Right ventricle myocardium superior (tissue), 1 donor: Measurements from ENCODE around the gene ZNF99. TPM values are rescaled to one million over a fixed set of nuclear protein-coding genes. Genes with fewer than 3 reads are reported as not detected.

Experiments used
- total RNA-seq: library from RNA; stranded (reverse); fragmentation: NEBNext Ultra II Directional; extraction: Animal tissue kit (Norgen Biotek cat#: 25700); gene quantifications from one replicate; pipeline ENCODE4 v1.2.1, GENCODE V29; 2021
- donor health status: DM: no; HTN: yes; CAD: no; lungs with severe emphysema.

The ZNF99 gene
- total RNA-seq, 1 donor from 2014 or later: 0.05 TPM

Other genes starting within 250 kb of the ZNF99 start
- 0.11 TPM for gene ZNF492, start 149.8 kb downstream of the ZNF99 start, total RNA-seq
- not detected for gene ZNF723, start 48.1 kb upstream of the ZNF99 start, total RNA-seq
- 4.1 TPM for gene ZNF728, start 219.0 kb upstream of the ZNF99 start, total RNA-seq